HG03025 (cell line): ENCODE measurements around the gene TNFAIP8L3.
"Not testable (repeated sequence)": the region's sequence is repeated elsewhere in the genome, so short reads cannot be mapped to it uniquely, and the experiment has no call there.

Experiments
- ATAC-seq: cut with Tn5 transposase; IDR thresholded peaks from one replicate; pipeline ENCODE4 v1.9.1; 2021; ENCODE audit warnings: mild to moderate bottlenecking, moderate library complexity; ENCODE audit not compliant: unreplicated experiment, low FRiP score

The TNFAIP8L3 gene

GRCh38 chr15:51094606-51095569, at the start of gene TNFAIP8L3:
TSS of gene TNFAIP8L3 (minus strand) at chr15:51094906. CDS start at chr15:51094595, 311 bp downstream.
- ATAC-seq = no peak

- ATAC-seq = no peak
Observed at GRCh38 chr15:51144021-51144532, 49.4 kb upstream of the TNFAIP8L3 start.

GRCh38 chr15:51140347-51140746, 45.6 kb upstream of the TNFAIP8L3 start:
- ATAC-seq = not testable (repeated sequence)

- no peak for ATAC-seq
Observed at GRCh38 chr15:51139091-51139490, 44.4 kb upstream of the TNFAIP8L3 start.

GRCh38 chr15:51137880-51138430, 43.2 kb upstream of the TNFAIP8L3 start:
- no peak for ATAC-seq

GRCh38 chr15:51137024-51137423, 42.3 kb upstream of the TNFAIP8L3 start:
- ATAC-seq = no peak

GRCh38 chr15:51135276-51135675, 40.6 kb upstream of the TNFAIP8L3 start:
- no peak for ATAC-seq

- ATAC-seq = no peak
Observed at GRCh38 chr15:51134416-51135199, 39.9 kb upstream of the TNFAIP8L3 start.

GRCh38 chr15:51133140-51133765, 38.5 kb upstream of the TNFAIP8L3 start:
- ATAC-seq = no peak

GRCh38 chr15:51132384-51133139, 37.9 kb upstream of the TNFAIP8L3 start:
- no peak for ATAC-seq

GRCh38 chr15:51131596-51132290, 37.0 kb upstream of the TNFAIP8L3 start:
- ATAC-seq = no peak

- no peak for ATAC-seq
Observed at GRCh38 chr15:51130344-51130743, 35.6 kb upstream of the TNFAIP8L3 start.

GRCh38 chr15:51129535-51130188, 35.0 kb upstream of the TNFAIP8L3 start:
- no peak for ATAC-seq

GRCh38 chr15:51128701-51129100, 34.0 kb upstream of the TNFAIP8L3 start:
- no peak for ATAC-seq

GRCh38 chr15:51126842-51127241, 32.1 kb upstream of the TNFAIP8L3 start:
- no peak for ATAC-seq

GRCh38 chr15:51123002-51123401, 28.3 kb upstream of the TNFAIP8L3 start:
- ATAC-seq = not testable (repeated sequence)

- ATAC-seq = no peak
Observed at GRCh38 chr15:51121631-51122225, 27.0 kb upstream of the TNFAIP8L3 start.

- no peak for ATAC-seq
Observed at GRCh38 chr15:51121118-51121517, 26.4 kb upstream of the TNFAIP8L3 start.
